GM23248 (cell line): ENCODE results near the gene FAM156A.

ENCODE experiments used
- EZH2 ChIP-seq: fragments of 200-600 bp; sonication (generic); IDR thresholded peaks from 2 replicates; pipeline ENCODE4 v1.6.1; 2018; ENCODE audit warnings: antibody characterized with exemption, mild to moderate bottlenecking; ENCODE audit not compliant: insufficient read depth, poor library complexity, severe bottlenecking
- EZH2phosphoT487 ChIP-seq: fragments of 200-600 bp; sonication (generic); IDR thresholded peaks from 2 replicates; pipeline ENCODE4 v1.6.1; 2018; ENCODE audit warnings: antibody characterized with exemption, moderate library complexity, mild to moderate bottlenecking, low read depth; ENCODE audit not compliant: insufficient read depth

DNA sequence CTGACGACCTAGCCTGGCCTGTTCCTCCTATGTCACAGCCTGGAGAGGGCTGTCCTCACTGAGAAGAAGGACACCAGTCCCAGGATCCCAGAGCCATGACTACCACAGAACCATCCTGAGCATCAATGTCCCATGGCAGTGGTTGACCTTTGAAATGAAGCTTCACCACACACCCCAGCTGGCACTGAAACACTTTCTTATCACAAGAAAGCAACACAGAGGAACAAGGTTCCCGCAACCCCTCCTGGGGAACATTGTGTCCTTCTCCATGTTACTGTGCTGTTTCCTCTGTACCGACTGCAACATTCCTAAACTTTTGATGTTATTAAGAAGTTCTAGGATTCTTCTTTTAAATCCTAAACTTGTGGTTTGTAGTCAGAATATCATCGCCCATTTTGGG lies 21.2 kb upstream of the FAM156A start:
- no peak for TF ChIP-seq EZH2
- no peak for TF ChIP-seq EZH2phosphoT487
